Neural cell (in vitro differentiated cells): ENCODE measurements around the gene DISP2.

ENCODE experiments used
- EZH2 ChIP-seq: fragments of 200-600, 300-800 bp; shearing (Covaris generic), sonication (generic); IDR thresholded peaks from 2 replicates; pipeline ENCODE4 v1.6.1; 2014; ENCODE audit warnings: antibody characterized with exemption, low read length, borderline replicate concordance, mild to moderate bottlenecking; ENCODE audit not compliant: insufficient read depth, poor library complexity, severe bottlenecking
- TF ChIP-seq, protein P1 (sequence below): fragments of 450-650 bp; IDR thresholded peaks from 2 replicates; pipeline ENCODE4 v1.5.1; 2014; ENCODE audit warnings: antibody characterized with exemption, mild to moderate bottlenecking, moderate library complexity; ENCODE audit not compliant: poor library complexity, severe bottlenecking
- TF ChIP-seq, protein P2 (sequence below): IDR thresholded peaks from 2 replicates; pipeline ENCODE4 v1.6.1; 2012; ENCODE audit warnings: borderline replicate concordance

DNA sequence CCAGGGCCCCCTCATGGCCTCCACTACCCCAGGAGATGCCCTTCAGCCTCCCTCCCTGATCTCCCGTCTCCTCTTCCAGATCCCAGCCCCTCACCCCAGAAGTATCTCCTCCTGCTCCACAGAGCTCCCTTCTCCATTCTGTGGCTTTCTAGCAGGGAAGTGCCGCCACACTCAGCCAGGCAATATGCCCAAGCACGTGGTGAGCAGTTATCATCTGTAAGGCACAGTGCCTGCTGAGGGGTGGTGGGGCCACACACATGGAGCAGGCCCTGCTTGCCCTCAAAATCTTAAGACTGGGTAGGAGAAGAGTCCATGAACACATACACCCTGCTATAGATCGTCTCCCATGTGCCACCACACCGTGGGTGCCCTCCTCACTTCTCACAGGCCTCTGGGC, 9.5 kb upstream of the DISP2 start:
- TF ChIP-seq, protein P1, sequence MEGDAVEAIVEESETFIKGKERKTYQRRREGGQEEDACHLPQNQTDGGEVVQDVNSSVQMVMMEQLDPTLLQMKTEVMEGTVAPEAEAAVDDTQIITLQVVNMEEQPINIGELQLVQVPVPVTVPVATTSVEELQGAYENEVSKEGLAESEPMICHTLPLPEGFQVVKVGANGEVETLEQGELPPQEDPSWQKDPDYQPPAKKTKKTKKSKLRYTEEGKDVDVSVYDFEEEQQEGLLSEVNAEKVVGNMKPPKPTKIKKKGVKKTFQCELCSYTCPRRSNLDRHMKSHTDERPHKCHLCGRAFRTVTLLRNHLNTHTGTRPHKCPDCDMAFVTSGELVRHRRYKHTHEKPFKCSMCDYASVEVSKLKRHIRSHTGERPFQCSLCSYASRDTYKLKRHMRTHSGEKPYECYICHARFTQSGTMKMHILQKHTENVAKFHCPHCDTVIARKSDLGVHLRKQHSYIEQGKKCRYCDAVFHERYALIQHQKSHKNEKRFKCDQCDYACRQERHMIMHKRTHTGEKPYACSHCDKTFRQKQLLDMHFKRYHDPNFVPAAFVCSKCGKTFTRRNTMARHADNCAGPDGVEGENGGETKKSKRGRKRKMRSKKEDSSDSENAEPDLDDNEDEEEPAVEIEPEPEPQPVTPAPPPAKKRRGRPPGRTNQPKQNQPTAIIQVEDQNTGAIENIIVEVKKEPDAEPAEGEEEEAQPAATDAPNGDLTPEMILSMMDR, result no peak
- TF ChIP-seq EZH2, result no peak
- TF ChIP-seq, protein P2, sequence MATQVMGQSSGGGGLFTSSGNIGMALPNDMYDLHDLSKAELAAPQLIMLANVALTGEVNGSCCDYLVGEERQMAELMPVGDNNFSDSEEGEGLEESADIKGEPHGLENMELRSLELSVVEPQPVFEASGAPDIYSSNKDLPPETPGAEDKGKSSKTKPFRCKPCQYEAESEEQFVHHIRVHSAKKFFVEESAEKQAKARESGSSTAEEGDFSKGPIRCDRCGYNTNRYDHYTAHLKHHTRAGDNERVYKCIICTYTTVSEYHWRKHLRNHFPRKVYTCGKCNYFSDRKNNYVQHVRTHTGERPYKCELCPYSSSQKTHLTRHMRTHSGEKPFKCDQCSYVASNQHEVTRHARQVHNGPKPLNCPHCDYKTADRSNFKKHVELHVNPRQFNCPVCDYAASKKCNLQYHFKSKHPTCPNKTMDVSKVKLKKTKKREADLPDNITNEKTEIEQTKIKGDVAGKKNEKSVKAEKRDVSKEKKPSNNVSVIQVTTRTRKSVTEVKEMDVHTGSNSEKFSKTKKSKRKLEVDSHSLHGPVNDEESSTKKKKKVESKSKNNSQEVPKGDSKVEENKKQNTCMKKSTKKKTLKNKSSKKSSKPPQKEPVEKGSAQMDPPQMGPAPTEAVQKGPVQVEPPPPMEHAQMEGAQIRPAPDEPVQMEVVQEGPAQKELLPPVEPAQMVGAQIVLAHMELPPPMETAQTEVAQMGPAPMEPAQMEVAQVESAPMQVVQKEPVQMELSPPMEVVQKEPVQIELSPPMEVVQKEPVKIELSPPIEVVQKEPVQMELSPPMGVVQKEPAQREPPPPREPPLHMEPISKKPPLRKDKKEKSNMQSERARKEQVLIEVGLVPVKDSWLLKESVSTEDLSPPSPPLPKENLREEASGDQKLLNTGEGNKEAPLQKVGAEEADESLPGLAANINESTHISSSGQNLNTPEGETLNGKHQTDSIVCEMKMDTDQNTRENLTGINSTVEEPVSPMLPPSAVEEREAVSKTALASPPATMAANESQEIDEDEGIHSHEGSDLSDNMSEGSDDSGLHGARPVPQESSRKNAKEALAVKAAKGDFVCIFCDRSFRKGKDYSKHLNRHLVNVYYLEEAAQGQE, result no peak
